HG02759 (cell line): Measurements from ENCODE around the gene SYT11.
"Not testable (repeated sequence)": the region's sequence is repeated elsewhere in the genome, so short reads cannot be mapped to it uniquely, and the experiment has no call there.

Source experiments
- ATAC-seq: cut with Tn5 transposase; IDR thresholded peaks from one replicate; pipeline ENCODE4 v1.9.1; 2021; ENCODE audit warnings: mild to moderate bottlenecking, moderate library complexity; ENCODE audit not compliant: unreplicated experiment

SYT11 gene, protein sequence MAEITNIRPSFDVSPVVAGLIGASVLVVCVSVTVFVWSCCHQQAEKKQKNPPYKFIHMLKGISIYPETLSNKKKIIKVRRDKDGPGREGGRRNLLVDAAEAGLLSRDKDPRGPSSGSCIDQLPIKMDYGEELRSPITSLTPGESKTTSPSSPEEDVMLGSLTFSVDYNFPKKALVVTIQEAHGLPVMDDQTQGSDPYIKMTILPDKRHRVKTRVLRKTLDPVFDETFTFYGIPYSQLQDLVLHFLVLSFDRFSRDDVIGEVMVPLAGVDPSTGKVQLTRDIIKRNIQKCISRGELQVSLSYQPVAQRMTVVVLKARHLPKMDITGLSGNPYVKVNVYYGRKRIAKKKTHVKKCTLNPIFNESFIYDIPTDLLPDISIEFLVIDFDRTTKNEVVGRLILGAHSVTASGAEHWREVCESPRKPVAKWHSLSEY

DNA sequence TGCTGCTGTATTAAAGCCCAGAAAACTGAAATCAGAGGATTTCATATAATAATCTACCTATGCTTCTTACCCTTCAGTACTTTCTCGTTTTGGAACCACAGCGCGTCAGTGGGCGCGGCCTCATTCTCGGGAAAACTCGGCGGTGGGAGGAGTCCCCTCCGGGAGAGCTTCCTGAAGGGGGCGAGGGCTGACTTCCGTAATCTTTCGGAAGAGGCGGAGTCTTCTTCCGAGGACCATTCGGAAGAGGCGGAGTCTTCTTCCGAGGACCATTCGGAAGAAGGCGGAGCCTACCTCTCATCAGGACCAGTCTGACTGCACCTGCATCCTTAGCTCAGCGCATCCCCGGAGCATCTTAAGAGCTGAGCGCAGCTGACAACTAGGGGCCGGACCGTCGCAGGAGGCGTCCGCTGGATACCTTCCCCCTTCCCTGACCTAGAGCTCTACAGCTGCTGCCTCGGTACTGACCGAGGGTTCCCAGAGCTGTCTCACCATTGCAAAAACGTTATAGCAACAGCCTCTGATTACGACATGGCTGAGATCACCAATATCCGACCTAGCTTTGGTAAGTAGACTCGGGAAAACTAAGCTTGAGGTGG is at the start of gene SYT11:
TSS of gene SYT11 (plus strand) at position 334 of the 596 bp plus-strand sequence. CDS start at position 529, 195 bp downstream.
- ATAC-seq: peak; percentile 68

DNA sequence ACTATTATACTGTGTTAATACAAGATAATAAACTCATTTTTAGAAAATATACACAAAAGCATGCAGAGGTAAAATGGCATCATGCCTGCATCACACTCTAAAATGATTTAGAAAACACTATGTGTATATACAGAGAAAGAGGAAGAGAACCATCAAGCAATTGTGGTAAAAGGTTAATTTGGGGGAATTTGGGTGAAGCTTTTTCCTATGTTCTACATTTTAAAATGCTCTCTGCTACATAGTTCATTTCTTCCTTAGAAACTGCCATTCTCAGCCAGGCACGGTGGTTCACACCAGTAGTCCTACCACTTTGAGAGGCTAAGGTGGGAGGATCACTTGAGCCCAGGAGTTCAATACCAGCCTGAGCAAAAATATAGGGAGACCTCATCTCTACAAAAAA is 46.5 kb upstream of the SYT11 start:
- no peak for ATAC-seq

DNA sequence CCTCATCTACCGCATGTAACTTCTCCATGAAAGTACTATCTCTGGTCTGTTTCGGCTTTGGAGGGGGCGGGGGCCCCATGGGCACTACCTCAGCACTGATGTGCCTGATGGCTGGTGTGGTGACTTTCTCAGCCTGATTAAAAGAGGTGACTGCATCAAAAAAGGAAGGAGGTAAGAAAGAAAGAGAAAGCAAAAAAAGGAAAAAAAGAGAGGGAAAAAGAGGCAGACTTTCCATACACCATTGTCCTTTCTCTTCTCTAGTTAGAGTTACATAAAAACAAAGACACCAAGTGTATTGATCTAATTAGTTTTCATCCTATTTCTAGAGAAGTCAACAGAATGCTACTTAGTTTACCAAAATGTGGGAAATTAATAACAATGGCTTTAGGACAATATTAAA is 45.7 kb upstream of the SYT11 start:
- no peak for ATAC-seq

DNA sequence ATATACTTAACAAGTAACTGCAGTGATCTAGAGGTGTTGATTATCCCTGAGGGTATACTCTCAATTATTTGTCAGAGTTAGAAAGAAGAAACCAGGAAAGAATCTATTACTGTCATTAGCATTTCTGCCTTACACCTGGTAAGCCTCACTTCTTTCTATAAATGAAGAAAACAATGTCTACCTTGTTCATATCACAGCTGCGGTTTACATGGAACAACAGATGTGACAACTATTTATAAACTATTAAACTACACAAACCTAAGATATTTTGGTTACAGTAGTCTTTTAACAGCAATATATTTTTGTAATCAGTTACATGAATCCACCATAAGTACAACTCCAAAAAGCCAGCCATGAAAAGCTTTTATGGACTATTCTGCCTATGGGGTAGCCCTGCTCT is 43.0 kb upstream of the SYT11 start:
- no peak for ATAC-seq

DNA sequence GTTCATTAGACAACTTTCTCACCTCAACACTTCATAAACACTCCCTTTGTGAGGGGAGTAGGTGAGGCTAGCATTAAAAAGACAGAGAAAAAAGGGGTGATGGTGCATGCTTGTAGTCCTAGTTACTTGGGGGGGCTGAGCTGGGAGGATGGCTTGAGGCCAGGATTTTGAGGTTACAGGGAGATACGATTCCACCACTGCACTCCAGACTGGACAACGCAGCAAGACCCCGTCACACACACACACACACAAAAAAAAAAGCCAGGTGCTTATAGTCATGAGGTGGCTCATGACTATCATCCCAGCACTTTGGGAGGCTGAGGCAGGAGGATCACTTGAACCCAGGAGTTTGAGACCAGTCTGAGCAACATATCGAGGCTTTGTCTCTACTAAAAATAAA is 31.9 kb upstream of the SYT11 start:
- no peak for ATAC-seq

DNA sequence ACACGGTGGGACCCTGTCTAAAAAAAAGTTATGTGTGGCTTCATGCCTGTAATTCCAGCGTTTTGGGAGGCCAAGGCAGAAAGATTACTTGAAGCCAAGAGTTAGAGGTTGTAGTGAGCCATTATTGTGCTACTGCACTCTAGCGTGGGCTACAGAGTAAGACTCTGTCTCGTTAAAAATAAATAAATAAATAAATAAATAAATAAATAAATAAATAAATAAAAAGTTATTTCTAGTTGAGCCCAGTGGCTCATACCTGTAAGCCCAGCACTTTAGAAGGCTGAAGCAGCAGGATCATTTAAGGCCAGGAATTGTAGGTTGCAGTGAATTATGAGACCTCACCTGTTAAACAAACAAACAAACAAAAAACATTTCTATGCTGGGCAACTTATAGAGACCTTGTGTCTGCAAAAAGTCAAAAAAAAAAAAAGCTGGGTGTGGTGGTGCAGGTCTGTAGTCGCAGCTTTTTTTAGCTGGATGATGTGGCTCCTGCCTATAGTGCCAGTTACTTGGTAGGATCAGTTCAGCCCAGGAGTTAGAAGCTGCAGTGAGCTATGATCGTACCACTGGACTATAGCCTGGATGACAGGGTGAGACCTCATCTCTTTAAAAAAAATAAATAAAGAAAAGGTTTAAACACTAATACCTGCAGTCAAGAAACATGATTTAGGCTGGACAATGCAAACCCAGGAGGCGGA is 27.9 kb upstream of the SYT11 start:
- ATAC-seq: no peak

DNA sequence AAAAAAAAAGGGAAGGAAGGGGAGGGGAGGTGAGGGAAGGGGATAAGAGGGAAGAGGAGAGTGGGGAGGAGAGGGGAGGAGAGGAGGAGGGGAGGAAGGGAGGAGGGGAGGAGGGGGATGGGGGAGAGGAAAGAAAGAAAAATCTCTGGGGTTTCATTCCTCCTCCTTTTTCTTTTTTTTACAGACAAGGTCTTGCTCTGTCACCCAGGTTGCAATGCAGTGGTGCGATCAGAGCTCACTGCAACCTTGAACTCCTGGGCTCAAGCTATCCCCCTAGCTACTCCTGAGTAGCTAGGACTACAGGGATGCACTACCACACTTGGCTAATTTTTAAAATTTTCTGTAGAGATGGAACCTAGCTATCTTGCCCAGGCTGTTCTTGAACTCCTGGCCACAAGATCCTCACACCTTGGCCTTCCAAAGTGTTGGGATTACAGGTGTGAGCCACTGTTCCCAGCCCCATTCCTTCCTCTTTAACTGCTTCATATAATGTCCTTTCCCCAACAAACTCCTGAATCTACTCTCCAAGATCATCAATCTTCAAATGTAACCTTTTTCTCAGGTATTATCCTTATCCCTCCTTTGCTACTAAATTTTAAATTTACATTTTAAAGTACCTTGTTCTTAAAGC is 25.6 kb upstream of the SYT11 start:
- no peak for ATAC-seq

DNA sequence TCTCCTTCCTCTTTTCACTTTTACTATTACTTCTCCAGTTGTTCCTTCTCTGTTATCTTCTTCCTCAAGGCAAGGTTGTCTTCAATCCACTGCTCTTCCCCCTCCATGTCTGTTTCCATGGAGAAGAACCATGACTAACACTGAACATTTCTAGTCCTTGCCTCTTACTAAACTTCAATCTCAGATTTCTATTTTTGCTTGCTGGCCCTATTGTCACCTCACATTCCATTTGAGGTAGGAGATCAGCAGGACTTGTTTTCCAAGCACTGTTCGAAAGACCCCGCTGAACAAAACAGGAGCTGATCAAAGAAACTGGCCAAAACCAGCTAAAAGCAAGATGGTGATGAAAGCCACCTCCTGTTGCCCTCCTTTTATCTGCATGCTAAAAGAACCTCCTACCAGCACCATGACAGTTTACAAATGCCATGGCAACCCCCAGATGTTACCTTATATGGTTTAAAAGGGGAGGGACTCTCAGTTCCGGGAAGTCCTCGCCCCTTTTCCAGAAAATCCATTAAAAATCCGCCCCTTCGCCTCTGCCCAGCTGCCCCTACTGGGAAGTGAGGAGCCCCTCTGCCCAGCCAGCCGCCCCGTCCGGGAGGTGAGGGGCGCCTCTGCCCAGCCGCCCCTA is 25.0 kb upstream of the SYT11 start:
- ATAC-seq: no peak

DNA sequence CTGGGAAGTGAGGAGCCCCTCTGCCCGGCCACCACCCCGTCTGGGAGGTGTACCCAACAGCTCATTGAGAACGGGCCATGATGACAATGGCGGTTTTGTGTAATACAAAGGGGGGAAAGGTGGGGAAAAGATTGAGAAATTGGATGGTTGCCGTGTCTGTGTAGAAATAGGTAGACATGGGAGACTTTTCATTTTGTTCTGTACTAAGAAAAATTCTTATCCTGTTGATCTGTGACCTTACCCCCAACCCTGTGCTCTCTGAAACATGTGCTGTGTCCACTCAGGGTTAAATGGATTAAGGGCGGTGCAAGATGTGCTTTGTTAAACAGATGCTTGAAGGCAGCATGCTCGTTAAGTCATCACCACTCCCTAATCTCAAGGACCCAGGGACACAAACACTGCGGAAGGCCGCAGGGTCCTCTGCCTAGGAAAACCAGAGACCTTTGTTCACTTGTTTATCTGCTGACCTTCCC is 24.4 kb upstream of the SYT11 start:
- ATAC-seq: not testable (repeated sequence)

DNA sequence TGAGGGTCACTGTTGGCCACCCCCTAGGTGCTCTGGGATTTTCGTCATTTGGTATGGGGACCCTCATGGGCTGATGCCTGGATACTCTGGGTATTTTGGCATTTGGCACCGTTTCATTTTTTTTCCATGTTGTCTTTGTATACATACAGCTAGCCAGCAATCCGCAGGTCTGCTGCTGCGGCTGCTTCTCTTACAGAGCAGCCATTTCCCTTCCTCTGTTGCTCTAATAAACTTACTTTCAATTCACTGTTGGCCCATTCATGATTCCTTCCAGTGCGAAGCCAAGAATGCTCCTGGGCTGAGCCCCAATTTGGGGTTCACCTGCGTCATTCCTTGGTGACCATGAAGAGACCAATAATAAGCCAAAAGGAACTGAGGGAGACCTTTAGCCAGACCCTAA is 23.8 kb upstream of the SYT11 start:
- no peak for ATAC-seq

DNA sequence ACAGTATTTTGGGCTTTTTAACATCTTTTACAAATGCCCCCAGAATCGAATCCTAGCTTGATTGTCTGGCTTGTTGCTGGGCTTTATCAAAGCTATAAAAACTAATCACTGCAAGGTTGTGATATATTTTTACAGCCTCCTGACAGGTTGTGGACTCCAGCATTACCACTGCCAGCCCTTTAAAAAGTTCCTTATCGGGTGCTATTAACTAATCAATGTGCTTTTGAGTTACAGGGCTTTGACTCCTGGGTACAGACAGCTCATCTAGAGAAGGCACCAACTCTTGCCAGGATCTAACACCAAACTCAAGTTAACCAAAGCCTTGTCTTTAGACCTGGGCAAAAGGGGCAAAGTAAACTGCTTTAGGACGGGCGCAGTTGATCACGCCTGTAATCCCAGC is 19.0 kb upstream of the SYT11 start:
- no peak for ATAC-seq

DNA sequence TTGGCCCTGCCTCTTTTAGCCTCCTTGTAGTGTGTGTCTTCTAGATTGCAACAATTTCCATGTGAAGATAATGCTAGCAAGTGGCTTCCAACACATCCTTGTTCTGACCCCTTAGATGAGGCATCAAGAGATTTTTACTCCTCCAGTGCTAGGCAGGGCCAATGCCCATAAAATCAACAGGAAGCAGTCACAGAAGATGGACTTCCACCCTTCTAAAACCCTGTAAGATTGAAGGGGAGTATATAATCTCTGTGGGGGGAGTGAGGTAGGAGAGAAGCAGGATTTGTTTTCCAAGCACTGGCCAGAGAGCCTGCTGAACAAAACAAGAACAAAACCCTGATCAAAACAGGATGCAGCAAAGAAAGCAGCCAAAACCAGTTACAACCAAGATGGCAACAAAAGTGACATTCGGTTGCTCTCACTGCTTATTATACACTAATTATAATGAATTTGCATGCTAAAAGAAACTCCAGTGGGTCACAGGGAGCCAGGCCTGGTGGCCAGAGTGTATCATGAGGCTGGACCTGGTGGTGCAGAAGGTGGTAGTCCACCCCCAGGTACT is 14.4 kb upstream of the SYT11 start:
- no peak for ATAC-seq

DNA sequence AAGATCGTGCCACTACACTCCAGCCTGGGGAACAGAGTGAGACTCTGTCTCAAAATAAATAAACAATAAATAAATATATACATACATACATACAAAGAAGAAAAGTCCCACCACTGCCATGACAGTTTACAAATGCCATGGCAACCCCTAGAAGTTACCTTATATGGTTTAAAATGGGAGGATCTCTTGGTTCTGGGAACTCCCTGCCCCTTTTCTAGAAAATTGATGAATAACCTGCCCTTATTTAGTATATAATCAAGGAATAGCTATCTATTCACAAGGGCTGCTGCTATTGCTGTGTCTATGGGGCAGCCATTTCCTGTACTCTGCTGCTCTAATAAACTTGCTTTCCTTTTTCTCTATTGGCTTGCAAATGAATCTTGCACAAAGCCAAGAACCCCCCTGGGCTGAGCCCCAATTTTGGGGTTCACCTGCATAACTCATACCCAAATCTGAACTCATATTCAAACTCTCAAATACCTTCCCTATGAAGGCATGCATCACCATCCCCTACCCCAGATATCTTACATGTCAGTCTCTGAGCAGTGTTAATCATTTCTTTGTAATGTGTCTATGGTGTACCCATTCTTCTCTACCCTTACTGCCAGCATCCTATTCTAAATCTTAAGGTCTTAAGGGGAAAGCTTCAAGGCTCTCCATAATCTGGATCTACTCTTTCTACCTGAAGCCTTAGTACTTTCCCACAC is 11.4 kb upstream of the SYT11 start:
- no peak for ATAC-seq

DNA sequence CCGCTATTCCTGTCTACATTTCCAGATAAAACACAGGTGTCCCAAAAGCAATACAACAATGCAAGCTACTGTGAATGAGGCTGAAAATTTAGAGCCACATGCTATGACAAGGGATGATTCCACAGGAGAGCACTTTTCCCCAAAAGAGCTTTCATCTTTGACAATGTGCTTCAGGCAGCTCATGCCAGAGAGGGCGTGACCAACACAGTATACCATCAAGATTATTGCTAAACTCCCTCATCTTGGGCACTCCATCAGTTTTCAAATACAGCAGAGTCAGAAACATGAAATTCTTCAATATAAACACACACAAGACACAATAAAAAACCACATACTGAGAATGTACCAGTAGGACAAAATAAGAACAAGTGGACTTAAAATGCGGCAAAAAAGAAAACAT is 9.0 kb upstream of the SYT11 start:
- no peak for ATAC-seq

DNA sequence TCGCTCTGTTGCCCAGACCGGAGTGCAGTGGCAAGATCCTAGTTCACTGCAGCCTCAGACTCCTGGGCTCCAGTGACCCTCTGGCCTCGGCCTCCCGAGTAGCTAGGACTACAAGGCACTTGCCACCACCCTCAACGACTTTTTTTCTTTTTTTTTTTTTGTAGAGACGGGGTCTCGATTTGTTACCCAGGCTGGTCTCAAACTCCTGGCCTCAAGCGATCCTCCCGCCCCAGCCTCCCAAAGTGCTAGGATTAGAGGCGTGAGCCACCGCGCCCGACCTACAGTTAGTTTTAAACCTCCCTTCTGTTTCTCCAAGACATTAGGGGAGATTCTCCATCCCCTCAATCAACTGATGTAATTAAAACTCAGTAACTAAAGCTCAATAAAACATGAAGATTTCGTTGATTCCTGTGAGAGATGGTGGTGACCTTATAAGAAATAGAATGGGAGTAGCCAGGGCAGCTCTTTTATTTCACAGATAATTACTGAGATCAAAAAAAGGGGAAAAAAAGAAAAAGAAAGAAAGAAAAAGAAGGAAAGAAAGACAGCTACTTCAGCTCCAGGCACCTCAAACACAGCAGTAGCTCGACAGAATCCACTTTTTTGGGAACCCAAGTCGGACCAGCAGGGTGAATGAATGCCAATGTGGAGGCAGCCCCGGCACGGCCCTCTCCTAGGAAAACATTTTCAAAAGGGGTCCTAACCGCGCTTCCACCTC is 3.0 kb upstream of the SYT11 start:
- ATAC-seq: no peak

DNA sequence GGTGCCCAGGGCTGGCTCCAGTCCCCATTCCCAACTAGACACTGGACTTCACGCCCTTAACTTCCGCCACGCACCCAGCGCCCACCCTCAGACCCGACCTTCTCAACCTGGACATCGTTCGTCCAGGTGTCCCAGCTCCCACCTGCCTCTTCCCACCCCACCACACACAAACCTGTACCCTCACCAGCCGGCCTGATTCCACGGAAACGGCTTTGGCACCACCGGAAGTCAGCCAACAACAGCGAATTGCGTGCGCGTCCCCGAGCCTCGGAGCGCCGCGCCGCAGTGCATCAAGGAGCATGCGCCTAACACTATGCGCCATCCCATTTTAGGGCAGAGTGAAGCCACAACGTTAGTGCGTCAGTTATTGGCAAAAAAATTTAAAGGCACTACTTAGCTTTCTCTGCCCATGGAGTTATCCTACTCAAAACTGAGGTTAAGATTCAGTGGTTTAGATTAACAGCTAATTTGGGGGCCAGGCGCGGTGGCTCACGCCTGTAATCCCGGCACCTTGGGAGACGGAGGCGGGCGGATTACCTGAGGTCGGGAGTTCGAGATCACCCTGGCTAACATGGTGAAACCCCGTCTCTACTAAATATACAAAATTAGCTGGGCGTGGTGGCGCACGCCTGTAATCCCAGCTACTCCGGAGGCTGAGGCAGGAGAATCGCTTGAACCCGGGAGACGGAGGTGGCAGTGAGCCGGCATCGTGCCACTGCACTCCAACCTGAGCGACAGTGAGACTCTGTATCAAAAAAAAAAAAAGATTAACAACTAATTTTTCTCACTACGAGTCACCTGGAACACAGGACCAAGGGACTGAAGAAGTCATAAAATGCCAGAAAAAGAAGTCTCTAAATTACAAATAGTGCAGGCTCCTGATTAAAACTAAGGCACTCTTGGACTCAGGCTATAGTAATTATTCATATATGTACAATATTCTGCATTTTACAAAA is 2.1 kb upstream of the SYT11 start, which contains the start of gene GON4L:
TSS of gene GON4L (minus strand) at position 240 of the 956 bp plus-strand sequence. CDS start 3,434 bp downstream, outside the sequence.
- ATAC-seq: peak; percentile 64

DNA sequence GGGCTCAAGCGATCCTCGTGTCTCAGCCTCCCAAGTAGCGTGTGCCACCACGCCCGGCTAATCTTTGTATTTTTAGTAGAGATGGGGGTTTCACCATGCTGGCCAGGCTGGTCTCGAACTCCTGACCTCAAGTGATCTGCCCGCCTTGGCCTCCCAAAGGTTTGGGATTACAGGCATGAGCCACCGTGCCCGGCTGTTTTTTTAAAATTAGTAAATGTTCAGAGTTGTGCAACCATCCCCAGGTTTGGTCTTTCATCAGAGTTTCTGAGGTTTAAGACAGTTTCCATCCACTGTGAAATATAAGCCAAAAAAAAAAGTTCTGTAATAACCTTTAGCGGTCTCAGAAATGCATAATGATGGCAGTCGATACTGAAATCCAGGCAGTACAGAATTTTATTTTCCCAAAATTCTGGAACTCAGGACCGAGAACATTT is 550 bp upstream of the SYT11 start:
- peak; percentile 6 for ATAC-seq
